Measurements from ENCODE around the gene LCN6. TPM values are rescaled to one million over a fixed set of nuclear protein-coding genes. Genes with fewer than 3 reads are reported as not detected.

Gene LCN6
- total RNA-seq, 1 donor from 2014 or later = not detected

Other genes starting within 250 kb of the LCN6 start
- 23.1 TPM for gene NOTCH1, start 202.5 kb downstream of the LCN6 start, total RNA-seq (ENCODE audit: insufficient read depth, low replicate concordance)
- gene EGFL7, start 85.6 kb downstream of the LCN6 start, total RNA-seq (ENCODE audit: insufficient read depth, low replicate concordance) = 49.4 TPM
- gene AGPAT2, start 61.1 kb downstream of the LCN6 start, total RNA-seq (ENCODE audit: insufficient read depth, low replicate concordance) = 32.7 TPM
- 3.1 TPM for gene DIPK1B, start 36.0 kb downstream of the LCN6 start, total RNA-seq (ENCODE audit: insufficient read depth, low replicate concordance)
- 2.2 TPM for gene LCN10, start 5.6 kb downstream of the LCN6 start, total RNA-seq (ENCODE audit: insufficient read depth, low replicate concordance)
- gene LCN8, start 9.7 kb upstream of the LCN6 start, total RNA-seq (ENCODE audit: insufficient read depth, low replicate concordance) = 0.48 TPM
- gene LCN15, start 16.0 kb upstream of the LCN6 start, total RNA-seq (ENCODE audit: insufficient read depth, low replicate concordance) = 2.2 TPM
- 90.5 TPM for gene TMEM141, start 42.8 kb upstream of the LCN6 start, total RNA-seq (ENCODE audit: insufficient read depth, low replicate concordance)
- gene CCDC183, start 47.8 kb upstream of the LCN6 start, total RNA-seq (ENCODE audit: insufficient read depth, low replicate concordance) = not detected
- 40.2 TPM for gene RABL6, start 59.4 kb upstream of the LCN6 start, total RNA-seq (ENCODE audit: insufficient read depth, low replicate concordance)
- 1.4 TPM for gene AJM1, start 94.0 kb upstream of the LCN6 start, total RNA-seq (ENCODE audit: insufficient read depth, low replicate concordance)
- 49.1 TPM for gene PHPT1, start 100.9 kb upstream of the LCN6 start, total RNA-seq (ENCODE audit: insufficient read depth, low replicate concordance)
- gene MAMDC4, start 103.8 kb upstream of the LCN6 start, total RNA-seq (ENCODE audit: insufficient read depth, low replicate concordance) = 4.6 TPM
- 217 TPM for gene EDF1, start 117.8 kb upstream of the LCN6 start, total RNA-seq (ENCODE audit: insufficient read depth, low replicate concordance)
- 5.1 TPM for gene TRAF2, start 138.0 kb upstream of the LCN6 start, total RNA-seq (ENCODE audit: insufficient read depth, low replicate concordance)
- 75.8 TPM for gene FBXW5, start 196.2 kb upstream of the LCN6 start, total RNA-seq (ENCODE audit: insufficient read depth, low replicate concordance)
- not detected for gene C8G, start 196.7 kb upstream of the LCN6 start, total RNA-seq (ENCODE audit: insufficient read depth, low replicate concordance)
- not detected for gene LCN12, start 203.7 kb upstream of the LCN6 start, total RNA-seq (ENCODE audit: insufficient read depth, low replicate concordance)
- 49.6 TPM for gene PTGDS, start 229.0 kb upstream of the LCN6 start, total RNA-seq (ENCODE audit: insufficient read depth, low replicate concordance)
- 0.72 TPM for gene LCNL1, start 234.5 kb upstream of the LCN6 start, total RNA-seq (ENCODE audit: insufficient read depth, low replicate concordance)
- 10.6 TPM for gene PAXX, start 243.9 kb upstream of the LCN6 start, total RNA-seq (ENCODE audit: insufficient read depth, low replicate concordance)
- 24.3 TPM for gene CLIC3, start 248.0 kb upstream of the LCN6 start, total RNA-seq (ENCODE audit: insufficient read depth, low replicate concordance)